Measurements from ENCODE around the gene BRAP.

DNA sequence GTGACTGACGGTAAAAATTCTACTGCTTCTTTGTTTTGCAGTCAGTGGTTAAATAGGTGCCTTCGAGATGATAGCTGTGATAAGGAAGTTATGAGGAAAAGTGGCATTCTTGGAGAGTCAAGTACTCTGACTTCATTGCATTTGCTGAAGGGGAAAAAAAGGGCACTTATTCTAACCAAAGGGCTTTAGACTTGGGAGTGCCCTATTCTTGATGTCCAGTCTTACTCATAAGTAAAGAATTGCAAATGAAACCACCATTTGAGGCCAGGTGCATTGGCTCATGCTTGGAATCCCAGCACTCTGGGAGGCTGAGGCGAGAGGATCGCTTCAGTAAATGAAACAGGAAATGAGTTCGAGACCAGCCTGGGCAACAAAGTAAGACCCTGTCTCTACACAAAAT is 40.3 kb downstream of the BRAP start:
- TF ChIP-seq, protein P1, sequence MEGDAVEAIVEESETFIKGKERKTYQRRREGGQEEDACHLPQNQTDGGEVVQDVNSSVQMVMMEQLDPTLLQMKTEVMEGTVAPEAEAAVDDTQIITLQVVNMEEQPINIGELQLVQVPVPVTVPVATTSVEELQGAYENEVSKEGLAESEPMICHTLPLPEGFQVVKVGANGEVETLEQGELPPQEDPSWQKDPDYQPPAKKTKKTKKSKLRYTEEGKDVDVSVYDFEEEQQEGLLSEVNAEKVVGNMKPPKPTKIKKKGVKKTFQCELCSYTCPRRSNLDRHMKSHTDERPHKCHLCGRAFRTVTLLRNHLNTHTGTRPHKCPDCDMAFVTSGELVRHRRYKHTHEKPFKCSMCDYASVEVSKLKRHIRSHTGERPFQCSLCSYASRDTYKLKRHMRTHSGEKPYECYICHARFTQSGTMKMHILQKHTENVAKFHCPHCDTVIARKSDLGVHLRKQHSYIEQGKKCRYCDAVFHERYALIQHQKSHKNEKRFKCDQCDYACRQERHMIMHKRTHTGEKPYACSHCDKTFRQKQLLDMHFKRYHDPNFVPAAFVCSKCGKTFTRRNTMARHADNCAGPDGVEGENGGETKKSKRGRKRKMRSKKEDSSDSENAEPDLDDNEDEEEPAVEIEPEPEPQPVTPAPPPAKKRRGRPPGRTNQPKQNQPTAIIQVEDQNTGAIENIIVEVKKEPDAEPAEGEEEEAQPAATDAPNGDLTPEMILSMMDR (IDR thresholded peaks at IDR 0.05): no peak
- no peak for TF ChIP-seq ZFX (IDR thresholded peaks at IDR 0.05; ENCODE audit: borderline replicate concordance)

All from 22Rv1 (cell line).